Thoracic aorta (tissue), 2 donors: ENCODE data around the gene RAB3GAP2. TPM values are rescaled to one million over a fixed set of nuclear protein-coding genes. Genes with fewer than 3 reads are reported as not detected.
"Not testable (repeated sequence)": the region's sequence is repeated elsewhere in the genome, so short reads cannot be mapped to it uniquely, and the experiment has no call there.

ENCODE experiments used
- ATAC-seq: fragments of 150-250 bp; one replicate; pipeline ENCODE4 v1.8.0; 2017; ENCODE audit warnings: low read depth; ENCODE audit not compliant: insufficient number of reproducible peaks, low FRiP score
- DNase-seq: peaks from one replicate; pipeline ENCODE4 v3.0.0-alpha.2; 2020; ENCODE audit warnings: low spot score
- H3K27ac ChIP-seq, 2 donors: fragments of 200-600 bp; sonication (generic); 1 replicate in 1 of 2; 2 replicates in 1 of 2; pipeline ENCODE4 v1.5.1; 2016; ENCODE audit warnings: mild to moderate bottlenecking in 2 of 2, moderate library complexity in 2 of 2
- H3K27me3 ChIP-seq: fragments of 200-600 bp; sonication (generic); replicated peaks from 2 replicates; pipeline ENCODE4 v1.6.0; 2016; ENCODE audit warnings: mild to moderate bottlenecking; ENCODE audit not compliant: insufficient read depth
- H3K36me3 ChIP-seq: fragments of 200-600 bp; sonication (generic); one replicate; pipeline ENCODE4 v1.5.1; 2016
- H3K4me1 ChIP-seq, 2 donors: fragments of 200-600 bp; sonication (generic); 1 replicate in 1 of 2; 2 replicates in 1 of 2; pipeline versions ENCODE4 v1.5.1 to v1.6.0; 2016; ENCODE audit warnings: low read depth in 2 of 2, mild to moderate bottlenecking in 1 of 2; ENCODE audit not compliant: control insufficient read depth in 1 of 2
- H3K4me3 ChIP-seq: fragments of 200-600 bp; sonication (generic); 2 replicates; pipeline ENCODE4 v1.5.1; 2016; ENCODE audit warnings: mild to moderate bottlenecking
- H3K9me3 ChIP-seq: fragments of 200-600 bp; sonication (generic); 2 replicates; pipeline ENCODE4 v1.5.1; 2016
- CTCF ChIP-seq: fragments of 200-600 bp; sonication (generic); IDR thresholded peaks from one replicate; pipeline ENCODE4 v1.5.1; 2019; ENCODE audit warnings: antibody characterized with exemption
- total RNA-seq, 2 donors: library from RNA; depleted of rRNA; stranded (reverse); fragments of >200 nt; gene quantifications; one replicate each; pipeline versions ENCODE4 v1.1.0 to v1.2.3, GENCODE V29; 2016

The RAB3GAP2 gene
- total RNA-seq, 2 donors from 2014 or later = 22.5 to 37.9 TPM

GRCh38 chr1:220317161-220317560, 44.9 kb upstream of the RAB3GAP2 start:
- DNase-seq (no peak), ATAC-seq (no peak)
- Histone ChIP-seq H3K27me3 (no peaks in the 10 kb centered on the region), H3K27ac (no peak overlapping the region), H3K36me3 (no peaks in the 10 kb centered on the region), H3K4me3 (no peak overlapping the region), H3K9me3 (no peaks in the 10 kb centered on the region), H3K4me1 (no peaks in the 10 kb centered on the region)
- no peak for TF ChIP-seq CTCF

- Histone ChIP-seq H3K4me1 (no peaks in the 10 kb centered on the region), H3K36me3 (no peaks in the 10 kb centered on the region), H3K27me3 (no peaks in the 10 kb centered on the region), H3K27ac (no peak overlapping the region), H3K4me3 (no peak overlapping the region), H3K9me3 (no peaks in the 10 kb centered on the region)
- DNase-seq = no peak
- no peak for TF ChIP-seq CTCF
- ATAC-seq = no peak
Measured at GRCh38 chr1:220316305-220316704, 44.1 kb upstream of the RAB3GAP2 start.

GRCh38 chr1:220315070-220315839, 43.0 kb upstream of the RAB3GAP2 start:
- no peak overlapping the region for H3K27ac ChIP-seq
- no peak for TF ChIP-seq CTCF
- ATAC-seq = no peak

GRCh38 chr1:220313576-220313975, 41.3 kb upstream of the RAB3GAP2 start:
- Histone ChIP-seq H3K4me1 (no peaks in the 10 kb centered on the region), H3K9me3 (no peaks in the 10 kb centered on the region), H3K27me3 (no peaks in the 10 kb centered on the region), H3K36me3 (no peaks in the 10 kb centered on the region), H3K27ac (no peak overlapping the region), H3K4me3 (no peak overlapping the region)
- TF ChIP-seq CTCF = no peak
- DNase-seq (no peak), ATAC-seq (no peak)

More at GRCh38 chr1:220315070-220315839, 43.0 kb upstream of the RAB3GAP2 start:
- Histone ChIP-seq H3K4me3 (no peak overlapping the region), H3K27me3 (no peaks in the 10 kb centered on the region), H3K36me3 (no peaks in the 10 kb centered on the region), H3K9me3 (no peaks in the 10 kb centered on the region), H3K4me1 (no peaks in the 10 kb centered on the region)
- DNase-seq = no peak

- not testable (repeated sequence) for H3K27me3 ChIP-seq, H3K27ac ChIP-seq, H3K36me3 ChIP-seq, H3K4me1 ChIP-seq, DNase-seq, H3K9me3 ChIP-seq, ATAC-seq, H3K4me3 ChIP-seq
Measured at GRCh38 chr1:220310147-220310546, 37.9 kb upstream of the RAB3GAP2 start.

- TF ChIP-seq CTCF = no peak
- Histone ChIP-seq H3K4me3 (no peak overlapping the region), H3K27me3 (no peaks in the 10 kb centered on the region), H3K9me3 (no peaks in the 10 kb centered on the region), H3K27ac (no peak overlapping the region), H3K36me3 (no peaks in the 10 kb centered on the region), H3K4me1 (no peaks in the 10 kb centered on the region)
- DNase-seq (no peak), ATAC-seq (no peak)
Measured at GRCh38 chr1:220307607-220308006, 35.4 kb upstream of the RAB3GAP2 start.
